MM.1S (cell line): ENCODE data around the gene CYP46A1.

Experiments used
- EZH2phosphoT487 ChIP-seq: fragments of 300-600 bp; sonication (generic); IDR thresholded peaks from 2 replicates; pipeline ENCODE4 v1.6.1; 2018; ENCODE audit warnings: antibody characterized with exemption, low read length
- TF ChIP-seq, protein P1 (sequence below): fragments of 300-600 bp; sonication (generic); IDR thresholded peaks from 2 replicates; pipeline ENCODE4 v1.5.1; 2016; ENCODE audit warnings: antibody characterized with exemption, low read length, mixed read lengths

DNA sequence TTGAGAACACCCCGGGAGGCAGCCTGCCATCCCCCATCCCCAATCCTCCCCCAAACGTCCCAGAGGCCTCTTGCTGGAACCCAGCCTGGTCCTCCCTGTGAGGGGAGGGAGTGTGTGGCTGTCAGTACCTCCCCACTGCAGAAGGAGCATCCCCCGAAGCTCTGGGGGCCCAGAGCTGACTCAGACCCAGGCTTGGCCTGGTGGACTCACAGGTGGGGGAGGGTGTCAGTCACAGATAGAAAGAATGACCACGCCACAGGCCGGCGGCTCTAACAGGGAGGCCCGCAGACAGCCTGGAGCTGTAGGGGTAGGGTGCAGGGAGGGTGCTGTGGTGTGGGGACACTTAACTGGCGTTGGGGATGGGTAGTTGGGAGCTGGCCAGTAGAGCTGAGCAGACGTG is 33.9 kb upstream of the CYP46A1 start:
- TF ChIP-seq EZH2phosphoT487, result no peak
- TF ChIP-seq, protein P1, sequence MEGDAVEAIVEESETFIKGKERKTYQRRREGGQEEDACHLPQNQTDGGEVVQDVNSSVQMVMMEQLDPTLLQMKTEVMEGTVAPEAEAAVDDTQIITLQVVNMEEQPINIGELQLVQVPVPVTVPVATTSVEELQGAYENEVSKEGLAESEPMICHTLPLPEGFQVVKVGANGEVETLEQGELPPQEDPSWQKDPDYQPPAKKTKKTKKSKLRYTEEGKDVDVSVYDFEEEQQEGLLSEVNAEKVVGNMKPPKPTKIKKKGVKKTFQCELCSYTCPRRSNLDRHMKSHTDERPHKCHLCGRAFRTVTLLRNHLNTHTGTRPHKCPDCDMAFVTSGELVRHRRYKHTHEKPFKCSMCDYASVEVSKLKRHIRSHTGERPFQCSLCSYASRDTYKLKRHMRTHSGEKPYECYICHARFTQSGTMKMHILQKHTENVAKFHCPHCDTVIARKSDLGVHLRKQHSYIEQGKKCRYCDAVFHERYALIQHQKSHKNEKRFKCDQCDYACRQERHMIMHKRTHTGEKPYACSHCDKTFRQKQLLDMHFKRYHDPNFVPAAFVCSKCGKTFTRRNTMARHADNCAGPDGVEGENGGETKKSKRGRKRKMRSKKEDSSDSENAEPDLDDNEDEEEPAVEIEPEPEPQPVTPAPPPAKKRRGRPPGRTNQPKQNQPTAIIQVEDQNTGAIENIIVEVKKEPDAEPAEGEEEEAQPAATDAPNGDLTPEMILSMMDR, result no peak
